ENCODE results near the gene IGF1R. TPM values are rescaled to one million over a fixed set of nuclear protein-coding genes. Genes with fewer than 3 reads are reported as not detected.

The IGF1R gene
- total and polyA plus RNA-seq, 2 of the 8 experiments (the other 6 are each of a cell fraction or from before 2014, with no cell fraction given), result 32.9 to 109 TPM

DNA sequence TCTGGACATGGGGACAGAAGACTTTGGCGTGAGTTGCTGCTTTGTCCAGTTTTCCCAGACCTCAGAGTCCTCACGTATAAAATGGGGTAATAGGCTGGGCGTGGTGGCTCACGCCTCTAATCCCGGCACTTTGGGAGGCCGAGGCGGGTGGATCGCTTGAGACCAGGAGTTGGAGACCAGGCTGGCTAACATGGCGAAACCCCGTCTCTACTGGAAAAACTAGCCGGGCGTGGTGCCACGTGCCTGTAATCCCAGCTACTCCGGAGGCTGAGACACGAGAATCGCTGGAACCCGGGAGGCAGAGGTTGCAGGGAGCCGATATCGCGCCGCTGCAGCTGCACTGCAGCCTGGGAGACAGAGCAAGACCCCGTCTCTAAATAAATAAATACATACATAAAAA is 22.7 kb upstream of the IGF1R start:
- Histone ChIP-seq H3K36me3 (ENCODE audit: control insufficient read depth in 2 of 4, insufficient read depth in 4 of 4, low read length in 3 of 4) (no peaks in the 10 kb centered on the region), H3K4me3 (ENCODE audit: extremely low read depth in 1 of 4, insufficient read depth in 2 of 4, low read depth in 3 of 4, low read length in 4 of 4) (no peak overlapping the region), H3K18ac (ENCODE audit: extremely low read depth, low read length) (no peak overlapping the region), H2AK5ac (ENCODE audit: low read depth, low read length) (no peak overlapping the region), H3K9me3 (ENCODE audit: insufficient read depth in 2 of 2, low read depth in 1 of 2, low read length in 1 of 2) (no peaks in the 10 kb centered on the region), H3K23me2 (ENCODE audit: low read depth, low read length) (no peaks in the 10 kb centered on the region), H2AFZ (ENCODE audit: low read length) (no peak overlapping the region), H3K56ac (replicated peaks; ENCODE audit: insufficient read length, low read depth, low read length) (no peak overlapping the region), H3K14ac (ENCODE audit: insufficient read length) (no peak overlapping the region), H2BK120ac (replicated peaks; ENCODE audit: low read depth, low read length) (no peak overlapping the region), H3K4me1 (replicated peaks in 1 of 4; ENCODE audit: control insufficient read depth in 3 of 4, insufficient read depth in 4 of 4, low read length in 3 of 4) (no peaks in the 10 kb centered on the region), H3K23ac (ENCODE audit: insufficient read length) (no peak overlapping the region), H3K4me2 (ENCODE audit: insufficient read depth in 1 of 2, low read depth in 2 of 2, low read length in 2 of 2) (no peak overlapping the region), H2BK5ac (ENCODE audit: low read depth, low read length) (no peak overlapping the region), H4K8ac (ENCODE audit: extremely low read depth, insufficient read depth, low read length) (no peak overlapping the region), H2BK15ac (ENCODE audit: low read length) (no peak overlapping the region), H3K4ac (replicated peaks; ENCODE audit: insufficient read length, low read depth, low read length) (no peak overlapping the region), H2BK12ac (ENCODE audit: low read depth, low read length) (no peak overlapping the region), H3K27ac (ENCODE audit: low read depth, low read length) (no peak overlapping the region), H4K20me1 (replicated peaks in 1 of 2; ENCODE audit: control insufficient read depth in 1 of 2, insufficient read depth in 2 of 2, low read length in 2 of 2) (no peaks in the 10 kb centered on the region), H4K5ac (ENCODE audit: insufficient read length, low read depth, low read length) (no peak overlapping the region), H4K91ac (replicated peaks; ENCODE audit: insufficient read length, low read length) (no peak overlapping the region), H3K27me3 (replicated peaks in 1 of 4; ENCODE audit: control insufficient read depth in 3 of 4, extremely low read depth in 1 of 4, insufficient read depth in 3 of 4, low read length in 3 of 4) (no peaks in the 10 kb centered on the region), H3K79me1 (ENCODE audit: low read depth, low read length) (no peaks in the 10 kb centered on the region), H2BK20ac (ENCODE audit: low read length) (no peak overlapping the region), H3K9ac (replicated peaks in 1 of 4; ENCODE audit: extremely low read depth in 1 of 4, low read depth in 3 of 4, low read length in 3 of 4) (no peak overlapping the region), H3K79me2 (ENCODE audit: control insufficient read depth in 1 of 2, insufficient read depth in 2 of 2, low read length in 2 of 2) (no peaks in the 10 kb centered on the region)
- DNase-seq (ENCODE audit: low read depth in 1 of 2, low spot score in 2 of 2), result peak in 1 of 2 experiments; percentile 41
- ChIA-PET CTCF (ENCODE audit: partially characterized antibody) (interaction anchor here (1.0 to 1.2 kb wide), 2 partner anchors 9 to 106 kb away, joined by 3 read pairs; no protein-coding TSS in a partner anchor), POLR2A (ENCODE audit: partially characterized antibody) (no interaction called here)
- no peak for FAIRE-seq
- WGBS, 2 experiments (ENCODE audit: extremely low coverage in 1 of 2, insufficient coverage in 1 of 2, insufficient read length in 1 of 2, insufficient replicate concordance in 2 of 2, low coverage in 1 of 2, low lambda C conversion rate in 2 of 2, missing lambda C conversion rate in 1 of 2), result 93% methylated on average over 22 of the region's 22 CpGs; no CpG with 5 or more reads in 1 of the 2 experiments
- TF ChIP-seq TCF12 (IDR thresholded peaks at IDR 0.05; ENCODE audit: low read depth, low read length), result no peak
- no peak for TF ChIP-seq CBX8 (IDR thresholded peaks at IDR 0.05; ENCODE audit: borderline replicate concordance, low read depth, low read length)
- TF ChIP-seq RXRA (IDR thresholded peaks at IDR 0.05; ENCODE audit: insufficient read depth, low read depth, low read length), result no peak
- no peak for TF ChIP-seq ZNF274 (IDR thresholded peaks at IDR 0.05; ENCODE audit: borderline replicate concordance, extremely low read depth, low read length)
- no peak for TF ChIP-seq USF2 (IDR thresholded peaks at IDR 0.05; ENCODE audit: low read length)
- no peak for TF ChIP-seq SUZ12 (IDR thresholded peaks at IDR 0.05; ENCODE audit: low read length)
- TF ChIP-seq, protein P1, sequence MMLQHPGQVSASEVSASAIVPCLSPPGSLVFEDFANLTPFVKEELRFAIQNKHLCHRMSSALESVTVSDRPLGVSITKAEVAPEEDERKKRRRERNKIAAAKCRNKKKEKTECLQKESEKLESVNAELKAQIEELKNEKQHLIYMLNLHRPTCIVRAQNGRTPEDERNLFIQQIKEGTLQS (IDR thresholded peaks at IDR 0.05; ENCODE audit: insufficient read depth, low read depth, low read length), result no peak
- no peak for TF ChIP-seq YY1 (IDR thresholded peaks at IDR 0.05; ENCODE audit: low read depth, low read length)
- no peak for TF ChIP-seq NRF1 (IDR thresholded peaks at IDR 0.05; ENCODE audit: low read depth, low read length)
- no peak for TF ChIP-seq SP4 (IDR thresholded peaks at IDR 0.05; ENCODE audit: low read length)
- TF ChIP-seq, protein P2, sequence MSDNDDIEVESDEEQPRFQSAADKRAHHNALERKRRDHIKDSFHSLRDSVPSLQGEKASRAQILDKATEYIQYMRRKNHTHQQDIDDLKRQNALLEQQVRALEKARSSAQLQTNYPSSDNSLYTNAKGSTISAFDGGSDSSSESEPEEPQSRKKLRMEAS (IDR thresholded peaks at IDR 0.05), result no peak
- TF ChIP-seq CHD1 (IDR thresholded peaks at IDR 0.05; ENCODE audit: low read depth, low read length), result no peak
